PC-3 (cell line): ENCODE data around the gene CYREN. TPM values are rescaled to one million over a fixed set of nuclear protein-coding genes. Genes with fewer than 3 reads are reported as not detected.

ENCODE experiments used
- ATAC-seq: fragments of 200-7000 bp; cut with Tn5 transposase; 2 replicates; pipeline ENCODE4 v1.9.1; 2020; ENCODE audit warnings: mild to moderate bottlenecking, moderate library complexity
- BruUV-seq: library from RNA; stranded (reverse); fragments of 400-500 nt; replicated peaks from 2 replicates; lab custom pipeline; 2021; lab: Mats Ljungman, UMichigan
- CTCF ChIA-PET: fragments of 300-600 bp; sonication (Branson Sonifier 250); formaldehyde crosslinking; loops from one replicate; lab custom pipeline; 2022; ENCODE audit warnings: antibody characterized with exemption; lab: Charles Lee
- POLR2A ChIA-PET: fragments of 300-600 bp; sonication (Branson Sonifier 250); formaldehyde crosslinking; loops from one replicate; lab custom pipeline; 2022; ENCODE audit warnings: antibody characterized with exemption; ENCODE audit not compliant: unreplicated experiment; lab: Charles Lee
- DNase-seq: peaks from one replicate; pipeline ENCODE4 v3.0.0-alpha.2; 2015
- H2AFZ ChIP-seq: fragments of 300-600 bp; sonication (generic); 2 replicates; pipeline ENCODE4 v1.6.0; 2016; ENCODE audit warnings: antibody characterized with exemption, low read length
- H3F3A ChIP-seq: fragments of 300-600 bp; sonication (generic); one replicate; pipeline ENCODE4 v1.6.0; 2017; ENCODE audit warnings: antibody characterized with exemption, low read length, control low read depth, mild to moderate bottlenecking; ENCODE audit not compliant: unreplicated experiment
- H3K27ac ChIP-seq: fragments of 300-600 bp; sonication (generic); 2 replicates; pipeline ENCODE4 v1.5.1; 2016; ENCODE audit warnings: mild to moderate bottlenecking, low read length
- H3K27me3 ChIP-seq: fragments of 300-600 bp; sonication (generic); 2 replicates; pipeline ENCODE4 v1.6.1; 2016; ENCODE audit warnings: low read length, mixed read lengths
- H3K36me3 ChIP-seq: fragments of 300-600 bp; sonication (generic); 2 replicates; pipeline ENCODE4 v1.6.1; 2016; ENCODE audit warnings: low read depth, mixed run types, low read length, mixed read lengths
- H3K4me1 ChIP-seq: fragments of 300-600 bp; sonication (generic); 2 replicates; pipeline ENCODE4 v1.5.1; 2016; ENCODE audit warnings: low read length; ENCODE audit not compliant: insufficient read depth
- H3K4me2 ChIP-seq: fragments of 300-600 bp; sonication (generic); 2 replicates; pipeline ENCODE4 v1.6.0; 2016; ENCODE audit warnings: low read length
- H3K4me3 ChIP-seq: fragments of 300-600 bp; sonication (generic); 2 replicates; pipeline ENCODE4 v1.5.1; 2016; ENCODE audit warnings: mild to moderate bottlenecking, low read length, mixed read lengths
- H3K79me2 ChIP-seq: fragments of 300-600 bp; sonication (generic); 2 replicates; pipeline ENCODE4 v1.6.1; 2017; ENCODE audit warnings: low read length, mixed read lengths
- H3K9ac ChIP-seq: fragments of 300-600 bp; sonication (generic); 2 replicates; pipeline ENCODE4 v1.6.0; 2016; ENCODE audit warnings: mild to moderate bottlenecking, low read length
- H3K9me2 ChIP-seq: fragments of 300-600 bp; sonication (generic); replicated peaks from 2 replicates; pipeline ENCODE4 v1.6.1; 2016; ENCODE audit warnings: mixed run types, low read length, mixed read lengths
- H3K9me3 ChIP-seq: fragments of 300-600 bp; sonication (generic); 2 replicates; pipeline ENCODE4 v1.6.1; 2016; ENCODE audit warnings: low read length, mixed read lengths
- H4K20me1 ChIP-seq: fragments of 300-600 bp; sonication (generic); 2 replicates; pipeline ENCODE4 v1.6.1; 2016; ENCODE audit warnings: low read length, mixed read lengths
- EZH2 ChIP-seq: fragments of 300-600 bp; sonication (generic); IDR thresholded peaks from one replicate; pipeline ENCODE4 v1.6.1; 2017; ENCODE audit warnings: antibody characterized with exemption, mild to moderate bottlenecking, low read length; ENCODE audit not compliant: unreplicated experiment
- EZH2phosphoT487 ChIP-seq: fragments of 300-600 bp; sonication (generic); IDR thresholded peaks from 2 replicates; pipeline ENCODE4 v1.6.1; 2018; ENCODE audit warnings: mild to moderate bottlenecking, antibody characterized with exemption, low read length, borderline replicate concordance
- intact Hi-C: fragments of 100-400 bp; cut with micrococcal nuclease; formaldehyde crosslinking; loops from 2 replicates; pipeline ENCODE4 v1.9.0; 2023
- total RNA-seq: library from RNA; depleted of rRNA; stranded (reverse); fragments of >200 nt; gene quantifications from 2 replicates; pipeline ENCODE4 v1.2.3, GENCODE V29; 2014
- TF ChIP-seq, protein P1 (sequence below): fragments of 300-600 bp; sonication (generic); conservative IDR thresholded peaks from 2 replicates; pipeline ENCODE4 v1.5.1; 2017; ENCODE audit warnings: antibody characterized with exemption, low read depth, mild to moderate bottlenecking, low read length

The CYREN gene
- total RNA-seq, 1 experiment from 2014 or later, result 48.2 TPM

- intact Hi-C loops, result no loop called here
- ATAC-seq (no peak), DNase-seq (no peak)
- CTCF ChIA-PET, result no interaction called here
- no peak for TF ChIP-seq EZH2phosphoT487
- TF ChIP-seq EZH2, result no peak
- TF ChIP-seq, protein P1, sequence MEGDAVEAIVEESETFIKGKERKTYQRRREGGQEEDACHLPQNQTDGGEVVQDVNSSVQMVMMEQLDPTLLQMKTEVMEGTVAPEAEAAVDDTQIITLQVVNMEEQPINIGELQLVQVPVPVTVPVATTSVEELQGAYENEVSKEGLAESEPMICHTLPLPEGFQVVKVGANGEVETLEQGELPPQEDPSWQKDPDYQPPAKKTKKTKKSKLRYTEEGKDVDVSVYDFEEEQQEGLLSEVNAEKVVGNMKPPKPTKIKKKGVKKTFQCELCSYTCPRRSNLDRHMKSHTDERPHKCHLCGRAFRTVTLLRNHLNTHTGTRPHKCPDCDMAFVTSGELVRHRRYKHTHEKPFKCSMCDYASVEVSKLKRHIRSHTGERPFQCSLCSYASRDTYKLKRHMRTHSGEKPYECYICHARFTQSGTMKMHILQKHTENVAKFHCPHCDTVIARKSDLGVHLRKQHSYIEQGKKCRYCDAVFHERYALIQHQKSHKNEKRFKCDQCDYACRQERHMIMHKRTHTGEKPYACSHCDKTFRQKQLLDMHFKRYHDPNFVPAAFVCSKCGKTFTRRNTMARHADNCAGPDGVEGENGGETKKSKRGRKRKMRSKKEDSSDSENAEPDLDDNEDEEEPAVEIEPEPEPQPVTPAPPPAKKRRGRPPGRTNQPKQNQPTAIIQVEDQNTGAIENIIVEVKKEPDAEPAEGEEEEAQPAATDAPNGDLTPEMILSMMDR, result no peak
- Histone ChIP-seq H3K27ac (no peak overlapping the region), H4K20me1 (no peaks in the 10 kb centered on the region), H3K9me3 (peaks cover 5% of the 10 kb centered on the region; the same call in 1 of the 2 replicates), H3K36me3 (no peaks in the 10 kb centered on the region), H3K4me2 (no peak overlapping the region), H2AFZ (no peak overlapping the region), H3K79me2 (no peaks in the 10 kb centered on the region), H3K27me3 (no peaks in the 10 kb centered on the region), H3K4me1 (no peaks in the 10 kb centered on the region), H3K9me2 (no peaks in the 10 kb centered on the region), H3K4me3 (no peak overlapping the region), H3F3A (no peaks in the 10 kb centered on the region), H3K9ac (no peak overlapping the region)
- POLR2A ChIA-PET, result no interaction called here
- no TSS peak for BruUV-seq
Measured at GRCh38 chr7:135158141-135158655, 12.3 kb downstream of the CYREN start.

GRCh38 chr7:135156290-135156689, 14.2 kb downstream of the CYREN start:
- ChIA-PET POLR2A (no interaction called here), CTCF (no interaction called here)
- BruUV-seq, result no TSS peak
- Histone ChIP-seq H3K79me2 (no peaks in the 10 kb centered on the region), H3K4me3 (no peak overlapping the region), H3K27me3 (no peaks in the 10 kb centered on the region), H3K4me1 (no peaks in the 10 kb centered on the region), H3K4me2 (no peak overlapping the region), H4K20me1 (no peaks in the 10 kb centered on the region), H3K9me2 (no peaks in the 10 kb centered on the region), H3K9ac (no peak overlapping the region), H3K9me3 (peaks cover 5% of the 10 kb centered on the region; the same call in 1 of the 2 replicates), H3K27ac (no peak overlapping the region), H3F3A (no peaks in the 10 kb centered on the region), H3K36me3 (no peaks in the 10 kb centered on the region), H2AFZ (no peak overlapping the region)
- intact Hi-C loops, result no loop called here
- TF ChIP-seq EZH2phosphoT487 (no peak), EZH2 (no peak)
- no peak for ATAC-seq
- no peak for DNase-seq

GRCh38 chr7:135154734-135155133, 15.8 kb downstream of the CYREN start:
- Histone ChIP-seq H3K4me2 (no peak overlapping the region), H3K9me2 (no peaks in the 10 kb centered on the region), H3K9me3 (peaks cover 5% of the 10 kb centered on the region; the same call in 1 of the 2 replicates), H3F3A (no peaks in the 10 kb centered on the region), H3K4me1 (no peaks in the 10 kb centered on the region), H3K27me3 (no peaks in the 10 kb centered on the region), H2AFZ (no peak overlapping the region), H3K79me2 (no peaks in the 10 kb centered on the region), H3K4me3 (no peak overlapping the region), H3K36me3 (no peaks in the 10 kb centered on the region), H3K9ac (no peak overlapping the region), H3K27ac (no peak overlapping the region), H4K20me1 (no peaks in the 10 kb centered on the region)
- TF ChIP-seq EZH2 (no peak), EZH2phosphoT487 (no peak)
- TF ChIP-seq, protein P1, result no peak
- intact Hi-C loops, result no loop called here
- ATAC-seq, result no peak
- BruUV-seq, result no TSS peak
- DNase-seq, result no peak
- ChIA-PET CTCF (no interaction called here), POLR2A (no interaction called here)
